HG02870 (cell line): Measurements from ENCODE around the gene DGKG.

ENCODE experiments used
- ATAC-seq: cut with Tn5 transposase; IDR thresholded peaks from one replicate; pipeline ENCODE4 v1.9.1; 2021; ENCODE audit warnings: mild to moderate bottlenecking, moderate library complexity; ENCODE audit not compliant: unreplicated experiment

The DGKG gene

DNA sequence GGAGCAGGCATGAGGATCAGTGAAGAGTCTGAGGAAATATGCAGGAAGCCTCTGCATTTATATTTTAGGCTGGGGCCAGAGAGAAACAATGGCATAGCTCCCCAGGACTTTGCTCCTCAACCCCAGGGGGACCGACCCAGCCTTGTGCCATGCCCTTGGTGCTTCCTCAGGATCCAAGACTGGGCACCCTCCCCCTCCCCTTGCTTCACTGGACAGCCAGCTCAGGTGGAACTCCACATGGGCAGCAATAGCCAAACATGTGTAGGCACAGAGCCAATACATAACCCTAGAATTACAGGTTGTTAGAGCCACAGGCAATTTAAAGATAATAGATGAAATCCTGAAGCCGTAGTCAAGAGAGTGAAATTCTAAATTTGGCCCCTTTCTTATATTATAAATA lies 180.1 kb downstream of the DGKG start:
- ATAC-seq = no peak

DNA sequence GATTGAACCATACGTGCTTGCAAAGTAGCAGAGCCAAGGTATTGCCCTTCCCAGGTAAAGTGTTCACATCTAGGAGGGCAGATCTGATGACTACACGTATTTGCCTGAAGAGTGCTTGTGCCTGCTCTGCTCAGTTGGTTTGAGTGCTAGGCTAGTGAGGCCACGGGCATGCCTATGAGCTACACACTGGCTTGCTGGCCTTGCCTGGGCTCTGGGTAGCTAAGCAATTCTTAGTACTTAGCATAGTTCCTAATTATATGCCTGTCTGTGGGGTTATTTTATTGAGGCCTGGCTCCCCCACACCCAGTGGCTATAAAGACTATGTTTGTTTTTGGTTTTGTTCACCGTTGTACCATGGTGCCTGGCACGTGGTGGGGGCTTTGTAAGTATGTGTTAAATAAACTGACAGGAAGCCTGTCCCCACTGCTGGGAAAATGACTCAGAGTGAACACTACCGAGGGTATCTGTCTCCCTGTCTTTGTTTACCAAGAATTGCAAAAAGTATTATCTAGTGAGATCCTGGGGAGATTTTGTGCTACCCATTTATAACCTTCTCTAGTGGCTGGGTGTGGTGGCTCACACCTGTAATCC lies 181.0 kb downstream of the DGKG start:
- no peak for ATAC-seq

DNA sequence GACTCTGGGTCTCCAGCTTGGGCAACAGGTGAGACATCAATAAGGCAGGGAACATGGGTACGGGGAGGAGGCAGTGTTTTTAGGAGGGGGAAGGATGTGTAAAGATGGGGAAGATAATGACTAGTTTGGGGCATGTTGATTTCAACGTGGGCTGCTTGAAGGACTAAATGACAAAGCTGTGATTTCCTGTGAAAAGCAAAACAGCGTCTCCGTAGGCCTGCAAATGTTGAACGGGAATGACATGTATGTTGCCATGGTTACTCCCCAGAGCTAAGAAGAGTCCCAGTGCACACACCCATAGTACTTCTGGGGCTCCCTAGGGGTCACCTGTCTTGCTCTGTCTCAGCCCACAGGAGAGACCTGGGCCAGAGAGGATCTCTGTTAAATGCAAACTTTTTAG lies 181.9 kb downstream of the DGKG start:
- ATAC-seq = no peak

DNA sequence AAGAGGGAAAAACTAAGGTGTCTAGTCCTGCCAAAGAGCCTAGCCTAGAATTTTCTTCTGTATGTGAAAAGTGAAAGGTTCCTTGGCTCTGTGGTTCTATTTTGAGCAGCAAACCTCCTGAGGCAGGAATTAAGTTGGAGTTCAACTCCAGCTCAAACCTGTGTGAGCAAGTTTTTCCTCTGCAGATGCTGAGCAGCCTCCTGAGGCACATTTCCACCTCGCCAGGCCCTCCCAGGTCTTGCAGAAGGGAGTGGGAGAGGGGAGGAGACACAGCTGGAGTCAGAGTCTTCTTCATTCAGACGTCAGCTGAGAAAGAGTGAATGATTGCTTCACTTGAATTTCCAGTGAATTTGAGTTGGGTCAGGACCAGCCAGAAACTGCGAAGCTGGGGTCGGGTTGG lies 183.6 kb downstream of the DGKG start:
- no peak for ATAC-seq

DNA sequence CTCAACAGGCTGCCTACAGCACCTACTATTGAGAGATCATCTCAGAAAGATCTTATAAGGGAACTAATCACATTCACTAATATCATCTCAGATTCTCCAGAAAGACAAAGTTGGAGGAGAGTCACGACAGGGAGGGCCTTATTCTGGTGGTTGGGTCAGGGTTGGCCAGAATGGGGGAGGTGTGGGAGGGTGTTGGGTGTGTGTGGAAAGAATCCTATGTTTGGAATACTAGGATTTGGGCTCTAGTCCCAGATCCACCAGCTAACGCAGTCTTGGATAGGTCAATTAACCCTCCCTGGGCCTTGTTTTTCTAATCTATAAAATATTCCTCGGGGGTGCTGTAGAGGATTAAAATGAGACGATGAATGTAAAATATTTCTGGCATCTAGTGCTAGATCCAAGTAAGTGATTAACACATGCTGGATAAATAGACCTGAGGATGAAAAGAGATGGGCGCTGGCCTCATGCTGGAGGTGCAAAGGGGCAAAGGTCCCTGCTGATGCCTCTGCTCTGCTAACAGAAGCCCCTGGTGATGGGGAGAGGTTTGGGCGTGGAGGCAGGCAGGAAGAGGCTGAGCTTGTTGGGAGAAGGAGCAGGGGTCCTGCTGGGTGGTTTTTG lies 185.6 kb downstream of the DGKG start:
- no peak for ATAC-seq

DNA sequence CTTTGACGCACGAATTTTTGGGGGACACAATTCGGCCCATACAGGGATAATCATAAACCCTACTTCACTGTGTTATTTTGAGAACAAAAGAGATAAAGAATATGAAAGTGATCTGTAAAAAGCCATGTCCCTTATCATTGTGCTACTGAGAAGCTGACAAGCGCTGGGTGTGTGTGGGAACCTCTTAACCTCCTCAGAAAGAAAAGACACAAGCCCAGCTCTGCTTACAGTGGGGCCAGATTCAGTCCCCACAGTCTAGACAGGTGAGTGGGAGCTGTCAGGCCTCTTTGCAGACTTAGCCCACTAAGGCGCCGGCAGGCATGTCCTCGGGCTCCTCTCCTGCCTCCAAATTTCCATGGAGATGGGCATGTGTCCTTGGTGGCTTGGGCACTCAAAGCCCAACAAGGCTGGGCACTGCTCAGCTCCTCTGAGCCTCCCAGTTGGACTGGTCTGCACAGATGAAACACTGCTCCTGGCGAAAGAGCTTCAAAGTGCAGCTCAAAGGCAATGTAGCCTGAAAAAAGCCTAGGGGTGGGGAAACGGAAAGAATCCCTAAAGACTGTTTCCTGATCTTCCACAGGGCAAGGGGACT lies 188.7 kb downstream of the DGKG start:
- no peak for ATAC-seq

DNA sequence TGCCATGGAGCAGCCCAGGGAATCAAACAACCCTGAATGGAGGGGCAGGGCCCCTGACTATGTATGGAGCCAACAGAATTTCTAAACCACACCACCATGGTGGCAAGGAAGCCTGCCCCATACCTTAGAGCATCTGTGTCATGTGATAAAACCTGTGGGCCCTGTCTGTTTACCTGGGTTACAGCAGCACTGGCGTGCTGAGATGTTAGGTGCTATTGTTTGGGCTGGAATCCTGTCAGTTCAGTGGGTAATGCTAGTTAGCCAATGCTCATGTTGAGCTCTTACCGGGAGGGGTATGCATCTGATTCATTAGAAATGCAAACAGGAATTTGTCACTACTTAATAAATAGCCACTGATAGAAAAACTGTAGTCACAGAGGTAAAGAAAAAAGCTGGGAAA lies 189.7 kb downstream of the DGKG start:
- ATAC-seq = no peak

DNA sequence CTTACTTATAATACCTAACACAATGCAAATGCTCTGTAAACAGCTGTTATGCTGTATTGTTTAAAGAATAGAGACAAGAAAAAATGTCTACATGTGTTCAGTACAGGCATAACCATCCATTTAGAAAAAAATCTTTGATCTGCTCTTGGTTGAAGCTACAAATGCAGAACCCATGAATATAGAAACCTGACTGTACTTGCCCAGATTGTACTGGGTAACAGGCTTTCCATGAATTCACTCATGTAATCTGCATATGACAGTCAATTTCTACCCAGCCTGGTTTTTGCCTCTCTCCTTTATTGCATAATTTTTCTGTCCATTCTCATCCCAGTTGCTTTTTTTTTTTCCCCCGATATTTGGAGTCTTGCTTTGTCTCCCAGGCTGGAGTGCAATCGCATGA lies 190.5 kb downstream of the DGKG start:
- ATAC-seq = no peak

DNA sequence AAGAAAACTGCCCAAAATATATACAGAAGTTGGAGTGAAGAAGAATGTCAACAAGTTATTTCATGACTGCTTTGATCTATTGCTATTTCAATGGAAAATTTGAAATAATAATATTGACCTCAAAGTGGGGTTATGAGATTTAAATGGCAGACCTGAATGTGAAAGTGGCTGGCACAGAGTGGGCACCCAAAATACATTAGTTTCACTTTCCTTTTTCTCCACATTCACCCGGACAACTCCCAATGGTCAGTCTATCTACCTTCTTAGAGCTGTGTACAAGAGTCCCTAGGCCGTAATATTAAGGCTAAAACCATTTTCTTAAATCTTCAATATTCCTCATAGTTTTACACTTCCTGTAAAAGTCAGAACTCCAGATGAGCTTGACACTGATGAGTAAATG lies 191.5 kb downstream of the DGKG start:
- ATAC-seq = no peak

DNA sequence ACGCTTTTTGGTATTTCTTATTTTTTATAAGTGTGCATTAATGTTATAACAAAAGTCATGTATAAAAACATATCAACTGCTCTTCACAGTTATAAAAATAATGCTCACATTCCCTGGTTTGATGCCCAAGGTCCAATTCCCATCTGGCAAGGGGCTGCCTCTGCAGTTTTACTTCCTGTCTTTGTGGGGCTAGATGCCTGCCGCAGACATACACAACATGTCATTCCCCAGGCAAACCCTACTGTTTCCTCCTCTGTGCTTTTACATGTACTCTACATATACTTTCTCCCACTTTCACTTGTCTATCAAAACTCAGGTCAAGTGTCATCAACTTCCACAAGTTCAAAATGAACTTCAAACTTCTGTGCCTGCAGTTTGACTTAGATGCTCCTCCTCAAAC lies 192.7 kb downstream of the DGKG start:
- ATAC-seq = no peak

DNA sequence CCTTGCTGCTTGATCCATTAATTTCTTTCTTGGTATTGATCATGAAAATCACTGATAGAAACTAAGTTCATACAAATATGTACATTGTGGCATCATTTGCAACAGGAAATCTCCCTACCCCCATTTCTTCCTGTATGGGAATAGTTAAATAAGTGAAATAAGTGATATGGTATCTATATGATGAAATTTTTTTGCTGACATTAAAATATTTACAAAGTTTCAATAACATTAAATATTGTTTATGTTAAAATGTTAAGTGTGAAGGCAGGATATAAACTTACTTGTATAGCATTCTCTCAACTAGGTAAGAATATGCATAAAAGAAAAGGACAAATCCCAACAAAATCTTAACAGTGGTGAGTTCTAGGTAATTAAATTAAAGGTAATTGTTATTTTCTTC lies 193.1 kb downstream of the DGKG start:
- no peak for ATAC-seq

DNA sequence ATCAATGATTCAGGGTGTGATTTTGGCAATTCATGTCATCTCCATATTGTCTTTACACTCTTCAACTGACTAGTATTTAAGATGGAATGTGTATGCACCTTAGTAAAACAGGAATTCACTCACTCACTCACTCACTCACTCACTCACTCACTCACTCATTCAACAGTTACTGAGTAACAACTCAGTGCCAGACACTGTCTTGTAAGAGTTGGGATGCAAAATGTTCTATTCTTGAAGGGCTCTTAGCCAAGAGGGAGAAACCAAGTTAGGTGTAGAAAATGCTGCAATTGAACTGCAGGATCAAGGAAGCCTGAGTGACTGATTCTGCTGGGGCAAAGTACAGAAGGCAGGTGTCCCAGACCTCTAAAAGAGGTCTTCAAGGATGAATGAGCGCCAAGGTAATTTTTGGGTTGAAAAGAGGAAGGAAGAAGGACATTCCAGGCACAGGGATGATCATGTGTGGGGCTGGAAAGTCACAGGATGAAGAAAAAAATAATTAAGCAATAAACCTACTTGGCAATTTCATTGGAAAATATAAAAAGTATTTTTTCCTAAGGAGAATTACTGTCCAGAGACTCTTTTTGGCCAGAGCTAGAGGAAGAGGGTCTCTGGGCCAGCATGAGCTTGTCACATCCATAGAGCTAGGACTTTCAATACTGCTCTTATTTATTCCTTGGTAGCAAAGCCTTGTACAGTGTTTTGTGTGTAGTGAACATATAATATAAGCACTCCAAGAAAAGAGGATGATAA lies 194.2 kb downstream of the DGKG start:
- ATAC-seq = no peak

DNA sequence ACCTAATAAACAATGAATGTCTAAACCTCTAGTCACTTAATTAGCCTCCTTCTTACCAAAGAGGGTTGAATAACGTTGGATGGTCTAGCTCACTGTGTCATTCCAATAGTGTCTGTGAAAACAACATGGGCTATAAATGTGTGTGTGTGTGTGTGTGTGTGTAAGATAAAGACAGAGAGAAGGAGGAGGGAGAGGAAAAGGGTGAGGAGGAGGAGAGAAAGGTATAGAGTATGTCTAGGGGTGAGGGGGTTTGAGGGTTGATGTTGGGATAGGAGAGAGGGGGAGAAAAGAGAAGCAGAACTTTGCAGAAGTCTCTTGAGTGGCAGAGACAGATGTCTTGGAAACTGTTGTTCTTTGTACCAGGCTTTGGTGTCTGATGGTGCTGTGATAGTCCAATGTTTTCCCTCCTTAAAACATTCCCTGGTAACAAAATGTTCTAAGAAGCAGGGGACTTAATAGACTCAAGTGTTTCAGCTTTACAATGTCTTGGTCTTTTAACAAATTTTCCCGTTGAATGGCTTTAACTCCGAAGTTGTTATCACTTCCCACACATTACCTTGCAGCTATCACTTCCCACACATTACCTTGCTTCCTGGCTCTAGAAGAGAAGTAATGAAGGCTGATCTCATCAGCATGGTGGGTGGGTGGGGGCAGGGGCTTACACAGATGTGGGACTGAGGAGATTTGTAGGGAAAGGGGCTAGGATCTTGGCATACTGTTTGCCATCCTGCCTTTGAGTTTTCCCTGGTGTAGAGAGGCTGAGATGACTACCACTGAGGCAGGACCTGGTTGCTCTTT lies 195.3 kb downstream of the DGKG start:
- no peak for ATAC-seq

DNA sequence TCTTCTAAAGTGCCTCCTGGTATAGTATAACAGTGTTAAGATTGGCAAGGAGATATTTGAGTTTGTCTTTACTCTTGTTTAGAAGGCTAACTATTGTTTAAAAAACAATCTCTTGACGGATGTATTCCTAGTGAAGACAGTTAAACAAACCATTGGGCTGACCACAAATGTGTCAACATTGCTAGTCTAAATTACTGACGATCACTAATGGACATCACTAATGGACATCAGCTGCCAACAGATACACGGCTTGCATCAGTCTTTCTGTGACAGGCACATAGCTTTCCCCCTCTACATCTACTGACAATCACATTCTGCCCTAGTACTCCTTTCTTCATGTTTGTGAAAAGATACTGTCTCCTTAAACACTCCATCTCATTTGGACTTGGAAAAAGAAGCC lies 196.0 kb downstream of the DGKG start:
- ATAC-seq = no peak

DNA sequence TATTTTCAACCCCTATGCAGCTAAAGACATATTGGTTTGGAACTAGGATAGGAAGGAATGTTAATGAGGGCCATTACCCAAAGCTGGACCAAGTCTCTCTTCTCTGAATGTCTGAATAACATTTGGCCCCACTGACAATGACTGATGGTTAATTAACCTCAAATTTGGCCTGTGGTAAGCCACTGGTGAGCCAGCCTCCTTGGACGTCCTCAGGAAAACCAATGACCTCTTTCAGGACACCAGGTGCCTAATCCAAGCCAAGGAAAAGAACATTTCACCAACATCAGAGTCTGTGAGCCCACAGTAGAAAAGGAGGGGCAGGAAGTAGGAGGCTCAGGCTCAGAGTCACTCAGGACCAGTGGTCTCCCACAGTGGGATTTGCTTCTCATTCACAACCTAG lies 196.7 kb downstream of the DGKG start:
- no peak for ATAC-seq

DNA sequence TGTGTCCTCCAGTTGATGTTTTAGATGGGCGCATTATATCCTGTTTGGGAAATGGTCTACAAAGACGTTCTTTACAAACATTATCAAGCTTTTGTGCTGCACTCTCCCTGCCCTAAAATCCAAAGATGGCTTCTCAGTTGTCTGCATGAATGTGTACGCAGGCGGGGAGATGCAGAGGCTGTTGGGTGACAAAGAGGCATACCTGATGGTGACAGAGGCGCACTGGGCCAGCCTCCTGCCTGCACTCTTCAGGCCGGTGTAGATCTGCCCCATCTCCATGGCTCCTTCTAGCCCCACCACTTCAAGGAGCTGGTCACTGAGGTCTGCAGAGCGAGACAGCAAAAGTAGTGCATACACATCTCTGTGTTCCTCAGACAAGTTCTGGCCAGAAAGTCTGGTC lies 197.3 kb downstream of the DGKG start:
- no peak for ATAC-seq

DNA sequence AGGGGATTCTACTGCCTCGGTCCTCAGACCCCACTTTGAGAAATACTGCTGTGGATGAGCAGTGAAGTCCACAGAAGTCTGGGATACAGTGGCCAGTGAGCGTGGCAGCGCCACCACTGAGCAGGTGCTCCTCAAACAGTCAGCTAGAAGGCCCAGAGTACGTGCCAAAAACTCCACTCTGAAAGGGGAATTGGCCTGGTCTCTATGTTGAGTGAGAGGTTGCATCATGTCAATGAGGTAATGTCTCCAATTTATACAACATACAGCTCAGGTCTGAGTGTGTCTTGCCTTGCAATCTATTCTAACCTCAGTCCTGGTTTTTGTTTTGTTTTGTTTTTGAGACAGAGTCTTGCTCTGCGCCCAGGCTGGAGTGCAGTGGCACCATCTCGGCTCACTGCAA lies 199.8 kb downstream of the DGKG start:
- peak; percentile 62 for ATAC-seq

DNA sequence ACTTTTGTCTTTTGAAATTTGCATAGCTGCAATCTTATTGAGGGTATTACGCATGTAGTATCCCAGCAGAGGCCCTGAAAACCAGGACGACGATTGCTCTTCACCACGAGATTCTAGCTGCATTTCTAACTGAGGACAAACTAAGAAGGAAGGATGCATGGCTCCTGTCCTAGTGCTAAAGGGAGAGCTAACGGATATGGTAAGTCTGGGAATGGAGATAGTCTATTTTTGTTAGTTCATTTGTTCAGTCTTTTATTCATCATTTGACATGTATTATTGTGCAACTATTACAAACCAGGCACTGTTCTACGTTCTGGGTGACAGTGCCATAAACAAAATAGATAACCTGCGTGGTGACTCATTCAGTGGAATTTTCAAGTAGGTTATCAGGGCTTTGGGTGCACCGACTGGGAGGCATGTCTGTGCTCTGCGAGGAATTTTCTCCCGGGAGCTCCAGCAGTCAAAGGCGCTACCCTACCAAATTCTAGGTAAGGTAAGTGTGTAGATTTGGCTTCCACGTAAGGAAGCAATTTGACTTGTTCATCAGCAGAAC lies 201.3 kb downstream of the DGKG start:
- ATAC-seq = no peak

DNA sequence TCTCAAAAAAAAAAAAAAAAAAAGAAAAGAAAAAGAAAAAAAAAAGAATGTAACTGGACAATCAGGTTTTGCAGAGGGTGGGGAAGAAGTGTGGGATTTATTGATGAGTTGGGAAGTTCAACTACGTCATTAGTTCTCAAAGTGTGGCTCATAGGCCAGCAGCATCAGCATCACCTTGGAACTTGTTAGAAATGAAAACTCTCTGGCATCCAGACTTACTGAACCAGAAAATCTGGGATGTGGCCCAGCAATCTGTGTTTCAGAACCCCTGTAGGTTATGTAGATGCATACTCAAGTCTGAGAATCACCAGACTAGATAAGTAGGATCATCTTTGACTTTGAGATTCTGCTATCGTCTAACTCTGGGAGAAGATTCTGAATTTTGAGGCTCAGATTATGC lies 207.4 kb downstream of the DGKG start:
- no peak for ATAC-seq

DNA sequence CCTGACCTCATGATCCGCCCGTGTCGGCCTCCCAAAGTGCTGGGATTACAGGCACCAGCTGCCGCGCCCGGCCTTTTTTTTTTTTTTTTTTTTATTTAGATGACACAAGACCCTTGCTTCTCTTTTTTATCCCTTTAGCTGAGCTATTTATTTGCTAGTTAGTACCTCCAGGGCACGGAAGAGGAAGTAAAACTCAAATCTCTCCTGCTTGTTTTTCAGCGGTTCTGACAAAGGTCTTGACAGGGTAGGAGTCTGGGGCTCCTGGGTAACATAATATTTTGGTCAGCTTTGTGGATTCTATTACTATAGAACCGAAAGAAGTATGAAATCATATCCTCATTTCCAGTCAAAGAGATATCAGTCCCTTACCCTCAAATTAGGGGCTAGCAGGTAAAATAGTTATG lies 209.1 kb downstream of the DGKG start:
- ATAC-seq = peak; percentile 91

DNA sequence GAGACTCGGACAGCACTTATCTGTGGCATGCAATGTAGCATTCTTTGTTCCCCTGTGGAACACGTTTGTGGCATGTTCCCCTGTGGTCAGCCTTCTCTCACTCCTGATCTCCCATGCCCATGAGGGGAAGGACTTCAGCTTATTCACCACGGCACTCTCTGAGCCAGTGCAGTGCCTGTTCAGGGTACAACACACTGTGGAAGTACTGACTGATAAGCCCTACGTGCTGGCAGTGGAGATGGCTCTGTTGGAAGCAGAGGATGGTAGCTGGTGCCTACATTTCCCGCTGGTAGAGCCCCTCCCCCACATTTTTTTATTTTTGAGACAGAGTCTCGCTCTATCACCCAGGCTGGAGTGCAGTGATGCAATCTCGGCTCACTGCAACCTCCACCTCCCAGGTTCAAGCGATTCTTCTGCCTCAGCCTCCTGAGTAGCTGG lies 209.7 kb downstream of the DGKG start:
- ATAC-seq = peak; percentile 15
